Epithelial cell of proximal tubule (primary cell): ENCODE data around the gene MORF4L2. TPM values are rescaled to one million over a fixed set of nuclear protein-coding genes. Genes with fewer than 3 reads are reported as not detected.
"Not testable (repeated sequence)": the region's sequence is repeated elsewhere in the genome, so short reads cannot be mapped to it uniquely, and the experiment has no call there.

Source experiments
- DNase-seq: peaks from one replicate; pipeline ENCODE4 v3.0.0-alpha.2; 2011; ENCODE audit warnings: low read depth
- H3K4me3 ChIP-seq: 2 replicates; pipeline ENCODE4 v1.5.1; 2011; ENCODE audit warnings: low read depth, mild to moderate bottlenecking, low read length
- total RNA-seq: library from RNA; depleted of rRNA; stranded (reverse); fragments of >200 nt; gene quantifications from 2 replicates; pipeline ENCODE4 v1.2.3, GENCODE V29; 2015
- TF ChIP-seq, protein P1 (sequence below): conservative IDR thresholded peaks from 2 replicates; pipeline ENCODE4 v1.5.1; 2012; ENCODE audit warnings: low read depth, mild to moderate bottlenecking, low read length

Gene MORF4L2
- total RNA-seq, 1 donor from 2014 or later = 369 TPM

DNA sequence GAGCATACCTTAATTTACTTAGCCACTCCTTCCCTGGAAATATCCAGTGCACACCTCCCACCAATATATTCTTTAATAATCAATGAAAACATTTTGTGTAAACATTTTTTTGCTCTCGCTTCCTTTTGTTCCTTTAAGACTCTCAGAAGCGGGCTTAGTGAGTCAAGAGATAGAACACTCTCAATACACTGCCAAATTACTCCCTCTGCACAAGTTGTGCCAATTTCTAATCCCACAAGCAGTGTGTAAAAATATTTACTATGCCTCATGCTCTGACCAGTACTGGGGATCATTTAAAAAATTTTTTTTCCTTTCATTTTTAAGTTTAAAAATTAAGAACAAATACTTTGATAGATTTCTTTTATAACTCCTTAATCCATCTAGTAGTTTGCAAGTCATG is 5.1 kb downstream of the MORF4L2 start:
- no peak overlapping the region for H3K4me3 ChIP-seq
- no peak for DNase-seq
- TF ChIP-seq, protein P1, sequence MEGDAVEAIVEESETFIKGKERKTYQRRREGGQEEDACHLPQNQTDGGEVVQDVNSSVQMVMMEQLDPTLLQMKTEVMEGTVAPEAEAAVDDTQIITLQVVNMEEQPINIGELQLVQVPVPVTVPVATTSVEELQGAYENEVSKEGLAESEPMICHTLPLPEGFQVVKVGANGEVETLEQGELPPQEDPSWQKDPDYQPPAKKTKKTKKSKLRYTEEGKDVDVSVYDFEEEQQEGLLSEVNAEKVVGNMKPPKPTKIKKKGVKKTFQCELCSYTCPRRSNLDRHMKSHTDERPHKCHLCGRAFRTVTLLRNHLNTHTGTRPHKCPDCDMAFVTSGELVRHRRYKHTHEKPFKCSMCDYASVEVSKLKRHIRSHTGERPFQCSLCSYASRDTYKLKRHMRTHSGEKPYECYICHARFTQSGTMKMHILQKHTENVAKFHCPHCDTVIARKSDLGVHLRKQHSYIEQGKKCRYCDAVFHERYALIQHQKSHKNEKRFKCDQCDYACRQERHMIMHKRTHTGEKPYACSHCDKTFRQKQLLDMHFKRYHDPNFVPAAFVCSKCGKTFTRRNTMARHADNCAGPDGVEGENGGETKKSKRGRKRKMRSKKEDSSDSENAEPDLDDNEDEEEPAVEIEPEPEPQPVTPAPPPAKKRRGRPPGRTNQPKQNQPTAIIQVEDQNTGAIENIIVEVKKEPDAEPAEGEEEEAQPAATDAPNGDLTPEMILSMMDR = no peak

- no peak overlapping the region for H3K4me3 ChIP-seq
- DNase-seq = no peak
- TF ChIP-seq, protein P1 = no peak
Observed at GRCh38 chrX:103678199-103678993, 8.1 kb downstream of the MORF4L2 start.

- H3K4me3 ChIP-seq = no peak overlapping the region
- DNase-seq = no peak
- TF ChIP-seq, protein P1 = no peak
Observed at GRCh38 chrX:103674531-103675454, 11.7 kb downstream of the MORF4L2 start.

GRCh38 chrX:103669745-103670144 is 16.8 kb downstream of the MORF4L2 start:
- TF ChIP-seq, protein P1 = no peak
- no peak for DNase-seq
- H3K4me3 ChIP-seq = no peak overlapping the region

GRCh38 chrX:103666202-103667107 is 20.0 kb downstream of the MORF4L2 start:
- TF ChIP-seq, protein P1 = no peak
- H3K4me3 ChIP-seq = no peak overlapping the region
- DNase-seq = no peak

GRCh38 chrX:103663981-103664762 is 22.3 kb downstream of the MORF4L2 start:
- TF ChIP-seq, protein P1 = no peak
- no peak for DNase-seq
- no peak overlapping the region for H3K4me3 ChIP-seq

DNA sequence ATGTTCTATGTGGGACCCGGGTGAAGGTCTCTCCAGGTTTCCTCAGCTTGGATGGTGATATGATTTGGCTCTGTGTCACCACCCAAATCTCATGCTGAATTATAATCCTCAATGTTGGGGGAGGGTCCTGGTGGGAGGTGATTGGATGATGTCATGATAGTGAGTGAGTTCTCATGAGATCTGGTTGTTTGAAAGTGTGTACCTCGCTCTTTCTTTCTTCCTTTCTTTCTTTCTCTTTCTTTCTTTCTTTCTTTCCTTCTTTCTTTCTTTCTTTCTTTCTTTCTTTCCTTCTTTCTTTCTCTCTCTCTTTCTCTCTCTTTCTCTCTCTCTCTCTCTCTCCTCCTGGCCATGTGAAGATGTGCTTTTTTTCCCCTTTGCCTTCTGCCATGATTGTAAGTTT is 27.0 kb downstream of the MORF4L2 start:
- not testable (repeated sequence) for DNase-seq, H3K4me3 ChIP-seq
